Measurements from ENCODE around the gene KREMEN1.
"Not testable (repeated sequence)": the region's sequence is repeated elsewhere in the genome, so short reads cannot be mapped to it uniquely, and the experiment has no call there.

The KREMEN1 gene

DNA sequence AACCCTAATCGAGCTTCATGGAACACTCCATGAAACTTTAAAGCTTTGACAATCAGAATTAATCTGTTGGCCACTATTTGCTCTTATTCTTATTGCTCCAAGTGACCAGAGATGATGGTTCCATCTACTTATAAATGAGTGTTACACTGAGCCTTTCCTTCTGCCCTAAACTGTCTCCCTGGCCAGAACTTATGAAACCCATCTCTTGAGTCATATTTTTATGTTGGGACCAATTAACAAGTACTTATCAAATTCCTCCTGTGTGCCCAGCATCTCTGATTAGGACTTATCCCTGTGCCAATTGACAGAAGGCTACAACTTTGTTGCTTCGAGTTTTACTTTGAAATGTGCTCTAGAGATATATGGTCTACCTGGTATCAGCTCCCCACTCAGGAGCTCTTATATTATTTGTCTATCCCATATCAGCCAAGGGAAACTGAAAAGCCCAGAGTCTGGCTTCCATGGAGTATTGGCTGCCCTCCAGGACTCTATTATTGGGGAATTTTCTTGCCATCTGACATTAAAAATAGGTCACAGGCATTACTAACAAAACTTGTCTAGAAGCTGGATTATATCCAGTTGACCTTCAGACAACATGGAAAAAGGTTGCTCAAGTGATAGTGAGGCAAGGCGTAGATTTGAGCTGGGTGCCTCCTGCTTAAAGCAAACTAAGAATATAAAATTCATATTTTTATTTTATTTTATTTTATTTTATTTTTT lies 8.8 kb downstream of the KREMEN1 start:
- no peaks in the 10 kb centered on the region for H3K27me3 ChIP-seq (ENCODE audit: low read depth, low read length)
- no peak overlapping the region for H3K4me3 ChIP-seq (ENCODE audit: low read depth in 1 of 2, low read length in 2 of 2)
- H3K4me1 ChIP-seq (ENCODE audit: control insufficient read depth in 1 of 2, insufficient read depth in 2 of 2, low read length in 2 of 2), result peaks cover 0 to 3% of the 10 kb centered on the region in 2 donors
- H3K9me3 ChIP-seq (ENCODE audit: control insufficient read depth in 1 of 2, low read length in 2 of 2), result no peaks in the 10 kb centered on the region
- H3K36me3 ChIP-seq (ENCODE audit: control insufficient read depth in 1 of 2, insufficient read depth in 2 of 2, low read length in 2 of 2), result no peaks in the 10 kb centered on the region
- H3K27ac ChIP-seq (ENCODE audit: low read length), result no peak overlapping the region

DNA sequence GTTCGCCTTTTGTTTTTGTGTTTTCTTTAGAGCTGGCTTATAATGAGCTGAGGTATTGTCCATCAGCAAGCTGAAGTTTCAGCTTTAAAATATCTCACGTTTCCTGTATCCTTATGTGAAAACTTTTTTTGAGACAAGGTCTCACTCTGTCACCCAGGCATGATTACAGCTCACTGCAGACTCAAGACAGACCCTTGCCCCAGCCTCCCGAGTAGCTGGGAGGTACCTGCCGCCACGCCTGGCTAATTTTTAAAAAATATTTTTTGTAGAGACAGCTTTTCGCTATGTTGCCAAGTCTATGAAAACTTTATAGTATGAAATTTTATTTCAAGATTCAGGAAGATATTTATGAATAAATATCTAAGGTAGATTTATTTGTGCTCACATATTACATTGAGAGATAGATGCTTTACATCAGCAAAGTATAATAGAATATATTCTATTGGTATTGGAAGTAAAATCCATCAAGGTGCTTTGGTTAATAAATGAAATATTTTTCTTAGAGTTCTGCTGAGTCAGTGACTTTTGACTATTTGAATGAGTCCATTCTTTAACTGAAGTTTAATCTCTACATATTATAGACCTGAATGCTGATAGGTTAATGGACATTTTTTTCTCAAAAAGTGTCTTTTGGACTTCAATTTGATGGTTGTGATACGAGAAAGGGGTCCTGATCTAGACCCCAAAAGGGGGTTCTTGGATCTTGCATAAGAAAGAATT lies 10.2 kb downstream of the KREMEN1 start:
- Histone ChIP-seq H3K4me3 (ENCODE audit: low read depth in 1 of 2, low read length in 2 of 2) (no peak overlapping the region), H3K4me1 (ENCODE audit: control insufficient read depth in 1 of 2, insufficient read depth in 2 of 2, low read length in 2 of 2) (peaks cover 0 to 3% of the 10 kb centered on the region in 2 donors), H3K36me3 (ENCODE audit: control insufficient read depth in 1 of 2, insufficient read depth in 2 of 2, low read length in 2 of 2) (no peaks in the 10 kb centered on the region), H3K27ac (ENCODE audit: low read length) (peak overlapping the region; percentile 20), H3K9me3 (ENCODE audit: control insufficient read depth in 1 of 2, low read length in 2 of 2) (no peaks in the 10 kb centered on the region), H3K27me3 (ENCODE audit: low read depth, low read length) (no peaks in the 10 kb centered on the region)

DNA sequence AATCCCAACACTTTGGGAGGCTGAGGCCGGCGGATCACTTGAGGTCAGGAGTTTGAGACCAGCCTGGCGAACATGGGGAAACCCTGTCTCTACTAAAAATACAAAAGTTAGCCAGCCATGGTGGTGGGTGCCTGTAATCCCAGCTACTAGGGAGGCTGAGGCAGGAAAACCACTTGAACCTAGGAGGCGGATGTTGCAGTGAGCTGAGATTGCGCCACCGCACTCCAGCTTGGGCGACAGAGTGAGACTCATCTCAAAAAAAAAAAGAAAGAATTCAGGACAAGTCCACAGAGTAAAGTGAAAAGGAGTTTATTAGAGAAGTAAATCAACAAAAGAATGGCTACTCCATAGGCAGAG lies 10.7 kb downstream of the KREMEN1 start:
- H3K4me1 ChIP-seq (ENCODE audit: control insufficient read depth in 1 of 2, insufficient read depth in 2 of 2, low read length in 2 of 2), result not testable (repeated sequence)

DNA sequence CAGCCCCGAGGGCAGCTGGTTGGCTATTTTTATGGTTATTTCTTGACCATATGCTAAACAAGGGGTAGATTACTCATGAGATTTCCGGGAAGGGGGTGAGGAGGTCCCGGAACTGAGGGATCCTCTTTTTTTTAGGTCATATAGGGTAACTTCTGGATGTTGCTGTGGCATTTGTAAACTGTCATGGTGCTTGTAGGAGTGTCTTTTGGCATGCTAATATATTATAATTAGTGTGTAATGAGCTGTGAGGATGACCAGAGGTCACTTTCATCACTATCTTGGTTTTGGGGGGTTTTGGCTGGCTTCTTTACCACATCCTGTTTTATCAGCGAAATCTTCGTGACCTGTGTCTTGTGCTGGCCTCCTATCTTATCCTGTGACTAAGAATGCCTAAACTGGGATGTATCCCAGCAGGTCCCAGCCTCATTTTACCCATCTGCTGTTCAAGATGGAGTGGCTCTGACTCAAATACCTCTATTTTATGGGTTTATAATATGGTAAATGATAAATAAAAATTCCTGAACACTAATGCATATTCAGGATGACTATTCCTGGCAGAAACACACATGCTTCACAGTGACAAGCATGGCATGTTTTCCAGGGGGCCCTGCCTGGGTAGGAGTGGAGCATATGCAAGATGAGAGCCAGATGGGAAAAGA lies 11.2 kb downstream of the KREMEN1 start:
- no peak overlapping the region for H3K27ac ChIP-seq (ENCODE audit: low read length)
- no peaks in the 10 kb centered on the region for H3K36me3 ChIP-seq (ENCODE audit: control insufficient read depth in 1 of 2, insufficient read depth in 2 of 2, low read length in 2 of 2)
- no peaks in the 10 kb centered on the region for H3K4me1 ChIP-seq (ENCODE audit: control insufficient read depth in 1 of 2, insufficient read depth in 2 of 2, low read length in 2 of 2)
- H3K27me3 ChIP-seq (ENCODE audit: low read depth, low read length), result no peaks in the 10 kb centered on the region
- no peak overlapping the region for H3K4me3 ChIP-seq (ENCODE audit: low read depth in 1 of 2, low read length in 2 of 2)
- H3K9me3 ChIP-seq (ENCODE audit: control insufficient read depth in 1 of 2, low read length in 2 of 2), result no peaks in the 10 kb centered on the region

More for the DNA sequence above, 10.7 kb downstream of the KREMEN1 start:
- H3K27ac ChIP-seq (ENCODE audit: low read length); H3K9me3 ChIP-seq (ENCODE audit: control insufficient read depth in 1 of 2, low read length in 2 of 2); H3K36me3 ChIP-seq (ENCODE audit: control insufficient read depth in 1 of 2, insufficient read depth in 2 of 2, low read length in 2 of 2); H3K4me3 ChIP-seq (ENCODE audit: low read depth in 1 of 2, low read length in 2 of 2); H3K27me3 ChIP-seq (ENCODE audit: low read depth, low read length): not testable (repeated sequence)

DNA sequence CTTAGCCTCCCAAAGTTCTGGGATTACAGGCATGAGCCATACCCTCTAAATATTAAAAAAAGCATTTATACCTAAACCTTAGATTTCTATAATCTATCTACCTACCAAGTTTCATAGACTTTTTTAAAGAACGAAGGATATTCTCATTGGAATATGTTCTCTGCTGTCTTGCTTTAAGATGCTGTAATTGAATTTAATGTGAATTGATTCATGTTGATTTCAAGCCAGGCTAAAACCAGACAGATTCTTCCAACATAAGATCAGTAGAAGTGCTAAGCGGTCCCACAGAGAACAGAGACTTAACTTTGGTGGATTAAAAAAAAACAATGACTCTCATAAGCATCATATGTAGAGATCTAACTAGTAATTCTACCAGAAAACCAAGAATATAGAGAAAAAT lies 14.2 kb downstream of the KREMEN1 start:
- Histone ChIP-seq H3K9me3 (ENCODE audit: control insufficient read depth in 1 of 2, low read length in 2 of 2) (no peaks in the 10 kb centered on the region), H3K4me3 (ENCODE audit: low read depth in 1 of 2, low read length in 2 of 2) (no peak overlapping the region), H3K4me1 (ENCODE audit: control insufficient read depth in 1 of 2, insufficient read depth in 2 of 2, low read length in 2 of 2) (no peaks in the 10 kb centered on the region), H3K36me3 (ENCODE audit: control insufficient read depth in 1 of 2, insufficient read depth in 2 of 2, low read length in 2 of 2) (no peaks in the 10 kb centered on the region), H3K27me3 (ENCODE audit: low read depth, low read length) (no peaks in the 10 kb centered on the region), H3K27ac (ENCODE audit: low read length) (no peak overlapping the region)

DNA sequence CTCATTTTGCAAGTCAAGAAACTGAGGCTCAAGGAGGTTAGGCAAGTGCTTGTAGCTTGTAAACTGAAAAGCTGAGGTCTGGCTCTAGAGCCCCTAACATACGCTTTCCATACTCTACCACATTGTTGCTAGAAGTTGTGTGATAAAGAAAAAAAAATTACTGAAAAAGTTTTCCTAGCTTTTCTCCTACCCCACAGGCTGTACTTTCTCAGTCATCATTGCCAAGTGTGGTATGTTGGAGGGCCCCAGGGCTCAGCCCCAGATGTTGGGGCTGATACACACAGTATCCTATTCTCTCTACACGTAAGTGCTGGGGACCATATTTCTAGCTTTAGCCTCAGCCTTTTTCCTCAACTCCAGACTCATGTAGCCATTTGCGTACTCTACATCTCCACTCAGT lies 16.0 kb downstream of the KREMEN1 start:
- no peaks in the 10 kb centered on the region for H3K36me3 ChIP-seq (ENCODE audit: control insufficient read depth in 1 of 2, insufficient read depth in 2 of 2, low read length in 2 of 2)
- H3K4me1 ChIP-seq (ENCODE audit: control insufficient read depth in 1 of 2, insufficient read depth in 2 of 2, low read length in 2 of 2), result peaks cover 0 to 10% of the 10 kb centered on the region in 2 donors
- H3K4me3 ChIP-seq (ENCODE audit: low read depth in 1 of 2, low read length in 2 of 2), result no peak overlapping the region
- H3K27me3 ChIP-seq (ENCODE audit: low read depth, low read length), result no peaks in the 10 kb centered on the region
- no peaks in the 10 kb centered on the region for H3K9me3 ChIP-seq (ENCODE audit: control insufficient read depth in 1 of 2, low read length in 2 of 2)
- no peak overlapping the region for H3K27ac ChIP-seq (ENCODE audit: low read length)

DNA sequence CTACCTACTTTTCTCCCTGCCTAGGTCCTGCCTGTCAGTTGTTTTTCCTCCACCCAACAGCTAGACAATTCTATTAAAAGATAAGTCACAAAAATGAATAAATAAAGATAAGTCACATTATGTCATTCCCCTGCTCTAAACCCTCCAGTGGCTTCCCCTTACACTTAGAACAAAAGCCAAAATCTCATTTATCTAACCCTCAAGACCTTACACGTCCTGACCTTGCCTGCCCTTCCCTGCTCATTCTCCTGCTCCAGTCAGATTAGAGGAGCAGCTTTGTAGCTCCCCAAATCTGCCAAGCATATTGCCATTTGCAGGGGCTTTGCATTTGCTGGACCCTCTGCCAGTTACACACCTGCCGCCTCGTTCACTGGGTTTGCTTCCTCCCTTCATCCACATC lies 16.7 kb downstream of the KREMEN1 start:
- peaks cover 0 to 14% of the 10 kb centered on the region in 2 donors for H3K4me1 ChIP-seq (ENCODE audit: control insufficient read depth in 1 of 2, insufficient read depth in 2 of 2, low read length in 2 of 2)
- H3K36me3 ChIP-seq (ENCODE audit: control insufficient read depth in 1 of 2, insufficient read depth in 2 of 2, low read length in 2 of 2), result no peaks in the 10 kb centered on the region
- no peaks in the 10 kb centered on the region for H3K9me3 ChIP-seq (ENCODE audit: control insufficient read depth in 1 of 2, low read length in 2 of 2)
- H3K27ac ChIP-seq (ENCODE audit: low read length), result no peak overlapping the region
- no peaks in the 10 kb centered on the region for H3K27me3 ChIP-seq (ENCODE audit: low read depth, low read length)
- no peak overlapping the region for H3K4me3 ChIP-seq (ENCODE audit: low read depth in 1 of 2, low read length in 2 of 2)

DNA sequence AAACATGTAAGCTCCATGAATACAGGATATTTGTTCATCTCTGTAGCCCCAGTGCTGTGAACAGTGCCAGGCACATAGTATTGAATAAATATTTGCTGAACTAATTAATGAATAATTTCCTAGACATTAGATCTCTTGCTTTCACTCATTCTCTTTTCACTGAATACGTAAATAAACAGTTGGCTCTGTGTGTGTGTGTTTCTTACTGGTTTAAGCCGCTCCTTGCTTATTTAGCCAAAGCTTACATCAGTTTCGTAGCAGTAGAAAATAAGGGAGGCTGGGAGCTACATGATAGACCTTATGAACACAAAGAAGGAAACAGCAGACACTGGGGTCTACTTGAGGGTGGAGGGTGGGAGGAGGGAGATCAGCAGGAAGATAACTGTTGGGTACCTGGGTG lies 17.2 kb downstream of the KREMEN1 start:
- H3K4me1 ChIP-seq (ENCODE audit: control insufficient read depth in 1 of 2, insufficient read depth in 2 of 2, low read length in 2 of 2), result peaks cover 0 to 14% of the 10 kb centered on the region in 2 donors
- no peaks in the 10 kb centered on the region for H3K9me3 ChIP-seq (ENCODE audit: control insufficient read depth in 1 of 2, low read length in 2 of 2)
- H3K4me3 ChIP-seq (ENCODE audit: low read depth in 1 of 2, low read length in 2 of 2), result no peak overlapping the region
- H3K36me3 ChIP-seq (ENCODE audit: control insufficient read depth in 1 of 2, insufficient read depth in 2 of 2, low read length in 2 of 2), result peaks cover 0 to 2% of the 10 kb centered on the region in 2 donors
- no peaks in the 10 kb centered on the region for H3K27me3 ChIP-seq (ENCODE audit: low read depth, low read length)
- no peak overlapping the region for H3K27ac ChIP-seq (ENCODE audit: low read length)

DNA sequence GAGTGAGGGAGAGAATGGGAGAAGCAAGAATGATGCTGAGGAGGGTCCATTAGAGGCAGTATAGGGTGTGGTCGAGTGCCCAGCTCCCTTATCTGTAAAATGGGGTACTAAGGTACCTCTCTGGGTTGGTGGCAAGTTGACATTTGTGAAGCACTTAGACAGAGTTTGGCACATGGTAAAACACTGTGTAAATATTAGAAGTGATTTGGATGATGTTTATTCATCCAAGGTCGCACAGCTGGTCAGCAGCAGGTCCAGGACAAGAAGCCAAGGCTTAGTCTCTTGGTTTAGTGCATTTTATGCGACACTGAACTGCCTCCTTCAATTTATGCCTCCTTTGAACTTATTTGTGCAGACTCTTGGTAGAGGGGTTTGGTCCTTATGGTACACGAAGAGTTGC lies 19.4 kb downstream of the KREMEN1 start:
- Histone ChIP-seq H3K9me3 (ENCODE audit: control insufficient read depth in 1 of 2, low read length in 2 of 2) (no peaks in the 10 kb centered on the region), H3K4me3 (ENCODE audit: low read depth in 1 of 2, low read length in 2 of 2) (no peak overlapping the region), H3K4me1 (ENCODE audit: control insufficient read depth in 1 of 2, insufficient read depth in 2 of 2, low read length in 2 of 2) (peaks cover 4 to 14% of the 10 kb centered on the region in 2 donors), H3K36me3 (ENCODE audit: control insufficient read depth in 1 of 2, insufficient read depth in 2 of 2, low read length in 2 of 2) (peaks cover 0 to 7% of the 10 kb centered on the region in 2 donors), H3K27ac (ENCODE audit: low read length) (no peak overlapping the region), H3K27me3 (ENCODE audit: low read depth, low read length) (no peaks in the 10 kb centered on the region)

DNA sequence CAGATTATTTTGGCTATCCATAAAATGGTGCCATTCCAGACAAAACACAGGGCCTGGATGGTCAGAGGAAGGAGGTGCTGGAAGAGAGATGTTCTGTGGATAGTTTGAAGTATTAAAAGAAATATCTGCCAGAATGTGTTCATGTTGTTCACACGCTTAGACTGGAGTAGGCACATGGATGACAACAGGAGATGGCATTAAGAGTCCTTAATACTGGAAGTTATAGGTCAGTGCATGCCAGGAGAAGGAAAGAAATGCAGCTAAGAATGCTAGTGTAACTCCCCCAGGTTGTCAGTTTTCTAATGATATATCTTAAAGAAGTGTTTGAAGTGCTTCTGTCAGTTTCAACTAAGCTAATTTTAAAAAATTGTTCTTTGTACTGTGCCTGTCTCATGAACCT lies 20.2 kb downstream of the KREMEN1 start:
- peaks cover 0 to 7% of the 10 kb centered on the region in 2 donors for H3K36me3 ChIP-seq (ENCODE audit: control insufficient read depth in 1 of 2, insufficient read depth in 2 of 2, low read length in 2 of 2)
- no peak overlapping the region for H3K4me3 ChIP-seq (ENCODE audit: low read depth in 1 of 2, low read length in 2 of 2)
- no peaks in the 10 kb centered on the region for H3K27me3 ChIP-seq (ENCODE audit: low read depth, low read length)
- peaks cover 4 to 14% of the 10 kb centered on the region in 2 donors for H3K4me1 ChIP-seq (ENCODE audit: control insufficient read depth in 1 of 2, insufficient read depth in 2 of 2, low read length in 2 of 2)
- H3K27ac ChIP-seq (ENCODE audit: low read length), result no peak overlapping the region
- no peaks in the 10 kb centered on the region for H3K9me3 ChIP-seq (ENCODE audit: control insufficient read depth in 1 of 2, low read length in 2 of 2)

DNA sequence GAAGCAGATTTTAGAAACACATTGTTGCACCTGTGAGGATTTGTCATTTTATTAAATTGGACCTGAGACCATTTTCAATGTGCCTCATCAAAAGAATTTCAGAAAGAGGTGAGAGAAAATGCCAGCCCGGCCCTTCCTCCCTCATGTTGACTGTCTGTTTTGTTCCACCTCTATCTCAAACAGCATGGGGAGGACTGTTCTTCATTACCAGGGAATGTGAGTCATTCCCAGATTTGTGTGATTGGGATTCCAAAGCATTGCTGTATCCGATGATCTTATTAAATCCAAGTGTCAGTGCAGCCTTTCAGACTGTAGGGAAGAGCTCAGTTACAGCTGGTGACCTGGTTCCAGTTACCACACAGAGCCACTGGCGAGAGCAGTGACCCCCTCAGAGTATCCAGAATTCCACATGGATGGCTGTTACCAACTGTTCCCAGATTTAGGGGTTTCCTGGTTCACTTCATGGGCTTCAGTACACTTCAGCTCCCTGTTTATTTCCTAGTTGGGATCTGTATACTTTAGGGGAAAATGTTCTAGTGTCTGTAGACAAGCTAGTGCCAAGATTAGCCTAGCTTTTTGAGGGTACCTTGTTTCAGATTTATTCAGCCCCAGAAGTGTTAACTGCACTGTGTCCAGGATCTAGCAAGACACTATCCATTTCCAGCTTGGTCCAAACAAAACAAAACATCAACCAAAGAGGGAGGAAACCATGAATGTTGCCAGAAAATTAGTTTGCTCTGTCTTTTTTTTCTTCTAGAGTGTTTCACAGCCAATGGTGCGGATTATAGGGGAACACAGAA lies 20.9 kb downstream of the KREMEN1 start:
- peaks cover 4 to 14% of the 10 kb centered on the region in 2 donors for H3K4me1 ChIP-seq (ENCODE audit: control insufficient read depth in 1 of 2, insufficient read depth in 2 of 2, low read length in 2 of 2)
- no peak overlapping the region for H3K27ac ChIP-seq (ENCODE audit: low read length)

More for the DNA sequence above, 20.9 kb downstream of the KREMEN1 start:
- Histone ChIP-seq H3K9me3 (ENCODE audit: control insufficient read depth in 1 of 2, low read length in 2 of 2) (no peaks in the 10 kb centered on the region), H3K36me3 (ENCODE audit: control insufficient read depth in 1 of 2, insufficient read depth in 2 of 2, low read length in 2 of 2) (peaks cover 5 to 7% of the 10 kb centered on the region in 2 donors), H3K4me3 (ENCODE audit: low read depth in 1 of 2, low read length in 2 of 2) (no peak overlapping the region), H3K27me3 (ENCODE audit: low read depth, low read length) (no peaks in the 10 kb centered on the region)

All from muscle layer of duodenum (tissue), 2 donors.